PC-9 (cell line): Measurements from ENCODE around the gene PNKD.

Experiments used
- CTCF ChIP-seq: fragments of 200-600 bp; sonication (generic); conservative IDR thresholded peaks from 2 replicates; pipeline ENCODE4 v1.6.1; 2017; ENCODE audit warnings: mixed run types, antibody characterized with exemption, mild to moderate bottlenecking, moderate library complexity
- EZH2 ChIP-seq: fragments of 200-600 bp; sonication (generic); IDR thresholded peaks from 2 replicates; pipeline ENCODE4 v1.8.0; 2017; ENCODE audit warnings: antibody characterized with exemption, low read depth

- TF ChIP-seq CTCF (no peak), EZH2 (no peak)
These were observed 98.4 kb downstream of the PNKD start for GRCh38 chr2:218368621-218369153.
